ENCODE measurements around the gene NPBWR2.
"Not testable (repeated sequence)": the region's sequence is repeated elsewhere in the genome, so short reads cannot be mapped to it uniquely, and the experiment has no call there.

Gene NPBWR2

GRCh38 chr20:64133951-64134407 is 26.6 kb upstream of the NPBWR2 start:
- TF ChIP-seq CTCF (IDR thresholded peaks at IDR 0.05) (no peak), ZFX (IDR thresholded peaks at IDR 0.05; ENCODE audit: borderline replicate concordance) (no peak)
- no peak overlapping the region for H3K27ac ChIP-seq

- TF ChIP-seq CTCF (IDR thresholded peaks at IDR 0.05) (no peak; the same call in 1 of the 2 replicates), ZFX (IDR thresholded peaks at IDR 0.05; ENCODE audit: borderline replicate concordance) (no peak)
- no peak overlapping the region for H3K27ac ChIP-seq
Measured at GRCh38 chr20:64131406-64131805, 24.0 kb upstream of the NPBWR2 start.

GRCh38 chr20:64130876-64131275 is 23.5 kb upstream of the NPBWR2 start:
- TF ChIP-seq CTCF (IDR thresholded peaks at IDR 0.05) (no peak), ZFX (IDR thresholded peaks at IDR 0.05; ENCODE audit: borderline replicate concordance) (no peak)
- no peak overlapping the region for H3K27ac ChIP-seq

GRCh38 chr20:64130271-64130670 is 22.9 kb upstream of the NPBWR2 start:
- H3K27ac ChIP-seq, result no peak overlapping the region
- TF ChIP-seq CTCF (IDR thresholded peaks at IDR 0.05), result no peak

- no peak overlapping the region for H3K27ac ChIP-seq
- TF ChIP-seq CTCF (IDR thresholded peaks at IDR 0.05), result no peak
- TF ChIP-seq ZFX (IDR thresholded peaks at IDR 0.05; ENCODE audit: borderline replicate concordance), result no peak
Measured at GRCh38 chr20:64129146-64129782, 21.9 kb upstream of the NPBWR2 start.

- H3K27ac ChIP-seq, result not testable (repeated sequence)
Measured at GRCh38 chr20:64123517-64123916, 16.2 kb upstream of the NPBWR2 start.

- not testable (repeated sequence) for H3K27ac ChIP-seq
Measured at GRCh38 chr20:64122927-64123326, 15.6 kb upstream of the NPBWR2 start.

GRCh38 chr20:64121586-64121985 is 14.2 kb upstream of the NPBWR2 start:
- no peak for TF ChIP-seq ZFX (IDR thresholded peaks at IDR 0.05; ENCODE audit: borderline replicate concordance)
- no peak overlapping the region for H3K27ac ChIP-seq

- TF ChIP-seq ZFX (IDR thresholded peaks at IDR 0.05; ENCODE audit: borderline replicate concordance), result no peak
- H3K27ac ChIP-seq, result no peak overlapping the region
Measured at GRCh38 chr20:64119681-64120341, 12.4 kb upstream of the NPBWR2 start.

Measured in 22Rv1 (cell line).